ENCODE data around the gene JARID2. TPM values are rescaled to one million over a fixed set of nuclear protein-coding genes. Genes with fewer than 3 reads are reported as not detected.

Gene JARID2
- polyA plus RNA-seq, 1 donor from 2014 or later = 25.5 TPM

DNA sequence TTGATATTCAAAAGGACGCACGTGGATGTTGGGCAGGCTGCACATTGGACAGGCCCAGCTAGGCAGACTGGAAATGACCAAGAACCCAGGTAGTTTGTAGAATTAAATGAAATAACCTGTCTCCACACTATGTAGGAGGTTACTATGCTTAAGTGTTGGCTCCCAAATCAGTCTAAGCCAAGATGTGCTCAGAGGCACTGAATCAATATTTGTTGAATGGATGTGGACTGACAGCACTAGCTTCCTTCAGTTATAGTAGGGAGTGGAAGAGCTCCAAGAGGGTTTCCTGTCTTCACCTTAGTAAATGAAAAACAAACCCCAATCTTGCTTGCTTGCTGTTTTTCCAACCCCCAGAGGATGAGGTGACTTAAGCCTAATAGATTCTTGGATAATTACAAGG lies 180.5 kb downstream of the JARID2 start:
- Histone ChIP-seq H3K79me2 (replicated peaks; ENCODE audit: insufficient read depth, low read length) (peaks cover 72% of the 10 kb centered on the region), H3K9ac (ENCODE audit: low read length) (peak overlapping the region; percentile 63), H3K27me3 (ENCODE audit: insufficient read depth, low read depth, low read length) (no peaks in the 10 kb centered on the region), H4K20me1 (ENCODE audit: insufficient read depth) (no peaks in the 10 kb centered on the region), H2AFZ (ENCODE audit: low read depth, low read length) (no peak overlapping the region), H3K9me3 (ENCODE audit: low read length) (no peaks in the 10 kb centered on the region), H3K36me3 (ENCODE audit: insufficient read depth, low read length) (no peaks in the 10 kb centered on the region), H3K9me2 (ENCODE audit: insufficient read depth, low read length) (no peaks in the 10 kb centered on the region), H3F3A (ENCODE audit: insufficient read depth, low read length, poor library complexity, severe bottlenecking) (no peaks in the 10 kb centered on the region), H3K4me2 (ENCODE audit: low read length) (peak overlapping the region; percentile 79), H3K27ac (ENCODE audit: low read length) (peak overlapping the region; percentile 94), H3K4me3 (ENCODE audit: low read length) (peak overlapping the region; percentile 52)
- TF ChIP-seq TAF1 (IDR thresholded peaks at IDR 0.05; ENCODE audit: low read depth) (no peak), EZH2 (IDR thresholded peaks at IDR 0.05; ENCODE audit: borderline replicate concordance, insufficient read depth, low read length, poor library complexity, severe bottlenecking) (no peak), POLR2AphosphoS5 (IDR thresholded peaks at IDR 0.05) (no peak), EP300 (conservative IDR thresholded peaks at IDR 0.05; ENCODE audit: poor library complexity, severe bottlenecking) (no peak)
- TF ChIP-seq, protein P1, sequence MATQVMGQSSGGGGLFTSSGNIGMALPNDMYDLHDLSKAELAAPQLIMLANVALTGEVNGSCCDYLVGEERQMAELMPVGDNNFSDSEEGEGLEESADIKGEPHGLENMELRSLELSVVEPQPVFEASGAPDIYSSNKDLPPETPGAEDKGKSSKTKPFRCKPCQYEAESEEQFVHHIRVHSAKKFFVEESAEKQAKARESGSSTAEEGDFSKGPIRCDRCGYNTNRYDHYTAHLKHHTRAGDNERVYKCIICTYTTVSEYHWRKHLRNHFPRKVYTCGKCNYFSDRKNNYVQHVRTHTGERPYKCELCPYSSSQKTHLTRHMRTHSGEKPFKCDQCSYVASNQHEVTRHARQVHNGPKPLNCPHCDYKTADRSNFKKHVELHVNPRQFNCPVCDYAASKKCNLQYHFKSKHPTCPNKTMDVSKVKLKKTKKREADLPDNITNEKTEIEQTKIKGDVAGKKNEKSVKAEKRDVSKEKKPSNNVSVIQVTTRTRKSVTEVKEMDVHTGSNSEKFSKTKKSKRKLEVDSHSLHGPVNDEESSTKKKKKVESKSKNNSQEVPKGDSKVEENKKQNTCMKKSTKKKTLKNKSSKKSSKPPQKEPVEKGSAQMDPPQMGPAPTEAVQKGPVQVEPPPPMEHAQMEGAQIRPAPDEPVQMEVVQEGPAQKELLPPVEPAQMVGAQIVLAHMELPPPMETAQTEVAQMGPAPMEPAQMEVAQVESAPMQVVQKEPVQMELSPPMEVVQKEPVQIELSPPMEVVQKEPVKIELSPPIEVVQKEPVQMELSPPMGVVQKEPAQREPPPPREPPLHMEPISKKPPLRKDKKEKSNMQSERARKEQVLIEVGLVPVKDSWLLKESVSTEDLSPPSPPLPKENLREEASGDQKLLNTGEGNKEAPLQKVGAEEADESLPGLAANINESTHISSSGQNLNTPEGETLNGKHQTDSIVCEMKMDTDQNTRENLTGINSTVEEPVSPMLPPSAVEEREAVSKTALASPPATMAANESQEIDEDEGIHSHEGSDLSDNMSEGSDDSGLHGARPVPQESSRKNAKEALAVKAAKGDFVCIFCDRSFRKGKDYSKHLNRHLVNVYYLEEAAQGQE (IDR thresholded peaks at IDR 0.05; ENCODE audit: borderline replicate concordance) = no peak
- TF ChIP-seq, protein P2, sequence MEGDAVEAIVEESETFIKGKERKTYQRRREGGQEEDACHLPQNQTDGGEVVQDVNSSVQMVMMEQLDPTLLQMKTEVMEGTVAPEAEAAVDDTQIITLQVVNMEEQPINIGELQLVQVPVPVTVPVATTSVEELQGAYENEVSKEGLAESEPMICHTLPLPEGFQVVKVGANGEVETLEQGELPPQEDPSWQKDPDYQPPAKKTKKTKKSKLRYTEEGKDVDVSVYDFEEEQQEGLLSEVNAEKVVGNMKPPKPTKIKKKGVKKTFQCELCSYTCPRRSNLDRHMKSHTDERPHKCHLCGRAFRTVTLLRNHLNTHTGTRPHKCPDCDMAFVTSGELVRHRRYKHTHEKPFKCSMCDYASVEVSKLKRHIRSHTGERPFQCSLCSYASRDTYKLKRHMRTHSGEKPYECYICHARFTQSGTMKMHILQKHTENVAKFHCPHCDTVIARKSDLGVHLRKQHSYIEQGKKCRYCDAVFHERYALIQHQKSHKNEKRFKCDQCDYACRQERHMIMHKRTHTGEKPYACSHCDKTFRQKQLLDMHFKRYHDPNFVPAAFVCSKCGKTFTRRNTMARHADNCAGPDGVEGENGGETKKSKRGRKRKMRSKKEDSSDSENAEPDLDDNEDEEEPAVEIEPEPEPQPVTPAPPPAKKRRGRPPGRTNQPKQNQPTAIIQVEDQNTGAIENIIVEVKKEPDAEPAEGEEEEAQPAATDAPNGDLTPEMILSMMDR (IDR thresholded peaks at IDR 0.05; ENCODE audit: poor library complexity, severe bottlenecking) = no peak

DNA sequence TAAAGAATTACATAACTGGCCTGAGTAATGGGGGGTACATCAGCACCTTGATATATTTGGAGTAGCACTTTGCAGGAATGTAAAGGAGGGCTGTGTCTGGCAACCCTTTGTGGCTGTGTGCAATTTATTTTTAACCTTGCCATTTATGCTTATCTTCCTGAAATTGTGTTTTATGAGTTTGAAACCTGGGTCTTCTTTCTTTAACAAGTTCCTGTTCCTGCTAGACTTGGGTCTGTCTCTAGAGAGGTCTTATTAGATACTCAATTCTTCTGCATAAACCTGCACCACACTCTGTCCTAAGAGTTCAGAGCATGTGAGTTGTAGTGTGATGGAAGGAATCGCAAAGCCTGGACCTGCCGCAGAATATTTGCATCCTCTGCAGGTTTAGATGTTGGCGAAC lies 181.0 kb downstream of the JARID2 start:
- Histone ChIP-seq H3K4me3 (ENCODE audit: low read length) (peak overlapping the region; percentile 52), H3K4me2 (ENCODE audit: low read length) (peak overlapping the region; percentile 79), H3K9me2 (ENCODE audit: insufficient read depth, low read length) (no peaks in the 10 kb centered on the region), H3K9ac (ENCODE audit: low read length) (peak overlapping the region; percentile 63), H2AFZ (ENCODE audit: low read depth, low read length) (no peak overlapping the region), H3K27me3 (ENCODE audit: insufficient read depth, low read depth, low read length) (no peaks in the 10 kb centered on the region), H3K36me3 (ENCODE audit: insufficient read depth, low read length) (no peaks in the 10 kb centered on the region), H3K27ac (ENCODE audit: low read length) (peak overlapping the region; percentile 94), H3K9me3 (ENCODE audit: low read length) (no peaks in the 10 kb centered on the region), H3K79me2 (replicated peaks; ENCODE audit: insufficient read depth, low read length) (peaks cover 72% of the 10 kb centered on the region), H4K20me1 (ENCODE audit: insufficient read depth) (no peaks in the 10 kb centered on the region), H3F3A (ENCODE audit: insufficient read depth, low read length, poor library complexity, severe bottlenecking) (no peaks in the 10 kb centered on the region)
- TF ChIP-seq SMC3 (conservative IDR thresholded peaks at IDR 0.05; ENCODE audit: poor library complexity) (no peak), TAF1 (IDR thresholded peaks at IDR 0.05; ENCODE audit: low read depth) (no peak), RAD21 (conservative IDR thresholded peaks at IDR 0.05) (no peak), EZH2 (IDR thresholded peaks at IDR 0.05; ENCODE audit: borderline replicate concordance, insufficient read depth, low read length, poor library complexity, severe bottlenecking) (no peak), MXI1 (conservative IDR thresholded peaks at IDR 0.05; ENCODE audit: poor library complexity, severe bottlenecking) (no peak), EP300 (conservative IDR thresholded peaks at IDR 0.05; ENCODE audit: poor library complexity, severe bottlenecking) (no peak), POLR2AphosphoS5 (IDR thresholded peaks at IDR 0.05) (no peak)
- TF ChIP-seq, protein P2 (IDR thresholded peaks at IDR 0.05; ENCODE audit: poor library complexity, severe bottlenecking) = no peak
- TF ChIP-seq, protein P1 (IDR thresholded peaks at IDR 0.05; ENCODE audit: borderline replicate concordance) = no peak
